Hematopoietic multipotent progenitor cell (in vitro differentiated cells): ENCODE measurements around the gene PRDM4. TPM values are rescaled to one million over a fixed set of nuclear protein-coding genes. Genes with fewer than 3 reads are reported as not detected.
"Not testable (repeated sequence)": the region's sequence is repeated elsewhere in the genome, so short reads cannot be mapped to it uniquely, and the experiment has no call there.

ENCODE experiments used
- DNase-seq, 3 donors: peaks; one replicate each; pipeline ENCODE4 v3.0.0-alpha.2; 2011 to 2015; ENCODE audit warnings: low read depth in 2 of 3, low spot score in 2 of 3
- total RNA-seq: library from RNA; depleted of rRNA; stranded (reverse); fragments of >200 nt; gene quantifications from one replicate; pipeline ENCODE4 v1.2.3, GENCODE V29; 2012

The PRDM4 gene
- total RNA-seq, 1 donor = 28.8 TPM

- DNase-seq = peak in 2 of 3 donors; percentile 44 to 45
These were observed 14.3 kb upstream of the PRDM4 start for GRCh38 chr12:107775093-107775721.

- DNase-seq = no peak
These were observed 13.6 kb upstream of the PRDM4 start, which contains the start of gene ASCL4 for GRCh38 chr12:107774349-107775029. Gene ASCL4 (plus strand): TSS chr12:107774704. CDS start chr12:107775219, 515 bp downstream.

GRCh38 chr12:107767466-107767865 is 6.5 kb upstream of the PRDM4 start:
- no peak for DNase-seq

- DNase-seq = no peak
These were observed 4.4 kb upstream of the PRDM4 start for GRCh38 chr12:107765316-107765715.

- DNase-seq = no peak
These were observed 3.7 kb upstream of the PRDM4 start for GRCh38 chr12:107764626-107765025.

- no peak for DNase-seq
These were observed 1.9 kb upstream of the PRDM4 start for GRCh38 chr12:107762874-107763273.

GRCh38 chr12:107761502-107761904 is 566 bp upstream of the PRDM4 start:
- DNase-seq = peak in 1 of 3 donors; percentile 30

- DNase-seq = peak in 1 of 3 donors; percentile 39
These were observed 629 bp downstream of the PRDM4 start for GRCh38 chr12:107760207-107760808.

GRCh38 chr12:107759410-107759809 is 1.5 kb downstream of the PRDM4 start:
- DNase-seq = no peak

GRCh38 chr12:107749083-107749482 is 11.9 kb downstream of the PRDM4 start:
- DNase-seq = no peak

GRCh38 chr12:107748472-107748871 is 12.5 kb downstream of the PRDM4 start:
- DNase-seq = no peak

- peak in 2 of 3 donors; percentile 63 to 79 for DNase-seq
These were observed 24.0 kb downstream of the PRDM4 start for GRCh38 chr12:107736914-107737313.

GRCh38 chr12:107735763-107736162 is 25.2 kb downstream of the PRDM4 start:
- no peak for DNase-seq

- DNase-seq = no peak
These were observed 26.8 kb downstream of the PRDM4 start for GRCh38 chr12:107734139-107734538.

- no peak for DNase-seq
These were observed 28.6 kb downstream of the PRDM4 start for GRCh38 chr12:107732365-107732764.

GRCh38 chr12:107731366-107731765 is 29.6 kb downstream of the PRDM4 start:
- DNase-seq = no peak

GRCh38 chr12:107730618-107731341 is 30.2 kb downstream of the PRDM4 start:
- no peak for DNase-seq

- not testable (repeated sequence) for DNase-seq
These were observed 33.2 kb downstream of the PRDM4 start for GRCh38 chr12:107727742-107728141.

- DNase-seq = not testable (repeated sequence)
These were observed 33.6 kb downstream of the PRDM4 start for GRCh38 chr12:107727327-107727726.

GRCh38 chr12:107718606-107719005 is 42.3 kb downstream of the PRDM4 start:
- no peak for DNase-seq

GRCh38 chr12:107715780-107716179 is 45.2 kb downstream of the PRDM4 start:
- no peak for DNase-seq
